Uterus (tissue), 2 donors: ENCODE results near the gene LPCAT1.

Experiments used
- POLR2A ChIP-seq, 2 donors: fragments of 450-650 bp; IDR thresholded peaks; one replicate each; pipeline ENCODE4 v1.6.1; 2016; ENCODE audit warnings: antibody characterized with exemption in 2 of 2, mild to moderate bottlenecking in 1 of 2, moderate library complexity in 1 of 2
- TF ChIP-seq, protein P1 (sequence below), 4 experiments: fragments of 200-600 bp in 2 of 4; fragments of 450-650 bp in 2 of 4; sonication (generic) in 2 of 4; IDR thresholded peaks; one replicate each; pipeline ENCODE4 v1.5.1; 2016 to 2019; ENCODE audit warnings: antibody characterized with exemption in 4 of 4, mild to moderate bottlenecking in 2 of 4, moderate library complexity in 1 of 4

DNA sequence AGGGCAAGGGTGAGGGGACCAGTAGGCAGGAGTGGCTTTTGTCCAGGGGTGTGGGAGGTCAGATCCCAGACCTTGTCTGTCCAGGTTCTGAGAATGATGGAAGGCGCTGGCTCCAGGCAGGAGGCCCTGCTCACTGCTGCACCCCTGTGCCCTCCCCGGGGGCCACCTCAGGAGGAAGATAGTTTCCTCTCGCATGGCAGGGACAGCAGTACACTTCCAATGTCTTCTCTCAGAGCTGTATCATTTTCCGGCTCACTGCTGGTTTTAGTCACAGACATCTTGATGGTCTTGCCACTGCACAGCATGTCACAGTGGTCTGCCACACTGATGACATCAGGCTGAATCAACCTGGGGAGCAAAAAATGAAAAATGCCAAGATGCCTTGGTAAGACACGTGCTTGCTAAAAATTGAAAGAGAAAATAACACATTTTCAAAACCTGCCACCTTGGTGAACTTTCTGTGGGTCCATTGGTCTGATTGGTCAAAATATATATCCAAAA is 75.2 kb downstream of the LPCAT1 start:
- TF ChIP-seq, protein P1, sequence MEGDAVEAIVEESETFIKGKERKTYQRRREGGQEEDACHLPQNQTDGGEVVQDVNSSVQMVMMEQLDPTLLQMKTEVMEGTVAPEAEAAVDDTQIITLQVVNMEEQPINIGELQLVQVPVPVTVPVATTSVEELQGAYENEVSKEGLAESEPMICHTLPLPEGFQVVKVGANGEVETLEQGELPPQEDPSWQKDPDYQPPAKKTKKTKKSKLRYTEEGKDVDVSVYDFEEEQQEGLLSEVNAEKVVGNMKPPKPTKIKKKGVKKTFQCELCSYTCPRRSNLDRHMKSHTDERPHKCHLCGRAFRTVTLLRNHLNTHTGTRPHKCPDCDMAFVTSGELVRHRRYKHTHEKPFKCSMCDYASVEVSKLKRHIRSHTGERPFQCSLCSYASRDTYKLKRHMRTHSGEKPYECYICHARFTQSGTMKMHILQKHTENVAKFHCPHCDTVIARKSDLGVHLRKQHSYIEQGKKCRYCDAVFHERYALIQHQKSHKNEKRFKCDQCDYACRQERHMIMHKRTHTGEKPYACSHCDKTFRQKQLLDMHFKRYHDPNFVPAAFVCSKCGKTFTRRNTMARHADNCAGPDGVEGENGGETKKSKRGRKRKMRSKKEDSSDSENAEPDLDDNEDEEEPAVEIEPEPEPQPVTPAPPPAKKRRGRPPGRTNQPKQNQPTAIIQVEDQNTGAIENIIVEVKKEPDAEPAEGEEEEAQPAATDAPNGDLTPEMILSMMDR (IDR thresholded peaks at IDR 0.05) = no peak
- TF ChIP-seq POLR2A (IDR thresholded peaks at IDR 0.05) = no peak
